Stimulated activated naive CD8-positive, alpha-beta T cell treated with anti-CD3 and anti-CD28 coated beads, Interleukin-15, amount 100 ng/mL, for 72 hours (primary cell): Measurements from ENCODE around the gene NRL.
A peak's percentile ranks its signal among the peaks of the same experiment; 100 is the strongest.

Experiments used
- ATAC-seq: fragments of 150-1000 bp; cut with Tn5 transposase; 2 replicates; pipeline ENCODE4 v1.10.0; 2021; ENCODE audit warnings: mild to moderate bottlenecking, moderate library complexity
- DNase-seq, 2 donors: peaks; one replicate each; pipeline ENCODE4 v3.0.0; 2021 to 2022
- H3K27ac Mint-ChIP-seq, 2 donors: one replicate each; pipeline ENCODE4 v1.8.0; 2022; ENCODE audit warnings: mild to moderate bottlenecking in 2 of 2, mixed read lengths in 2 of 2, moderate library complexity in 2 of 2
- H3K27me3 Mint-ChIP-seq: one replicate; pipeline ENCODE4 v1.8.0; 2022; ENCODE audit warnings: mixed read lengths
- H3K4me1 Mint-ChIP-seq: one replicate; pipeline ENCODE4 v1.8.0; 2022; ENCODE audit warnings: mild to moderate bottlenecking, mixed read lengths
- H3K4me3 Mint-ChIP-seq, 2 donors: one replicate each; pipeline ENCODE4 v1.8.0; 2022; ENCODE audit warnings: mild to moderate bottlenecking in 2 of 2, mixed read lengths in 2 of 2, moderate library complexity in 1 of 2
- H3K9me3 Mint-ChIP-seq, 2 donors: one replicate each; pipeline ENCODE4 v1.8.0; 2022; ENCODE audit warnings: mixed read lengths in 2 of 2

NRL gene

DNA sequence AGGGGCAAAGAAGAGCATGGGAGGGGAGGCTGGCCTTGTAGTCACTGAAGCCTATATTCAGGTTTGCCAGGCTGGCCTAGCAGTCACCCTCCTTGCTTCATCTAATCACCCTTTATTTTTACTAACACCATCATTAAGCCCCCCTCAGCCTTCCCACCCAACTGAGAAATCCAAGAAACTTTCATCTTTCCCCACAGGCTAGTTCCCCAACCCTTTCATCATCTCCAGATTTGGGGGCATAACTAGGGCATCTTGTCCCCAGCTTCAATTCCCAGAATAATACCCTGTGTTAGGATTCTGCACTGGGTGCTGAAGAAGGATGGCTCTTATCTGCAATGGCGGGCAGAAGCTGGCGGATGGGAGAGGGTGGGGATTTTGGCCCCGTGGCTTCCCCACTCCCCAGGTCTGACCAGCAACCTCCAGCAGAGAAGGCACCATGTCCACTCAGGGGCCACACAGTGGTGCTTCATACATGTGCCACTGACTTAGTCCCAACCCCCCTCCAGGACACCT, 13.7 kb downstream of the NRL start:
- Mint-ChIP-seq H3K9me3 (no peaks in the 10 kb centered on the region), H3K4me3 (no peak overlapping the region), H3K27ac (peak overlapping the region in 1 of 2 donors; percentile 12), H3K27me3 (no peaks in the 10 kb centered on the region), H3K4me1 (peaks cover 24% of the 10 kb centered on the region)
- no peak for ATAC-seq
- no peak for DNase-seq

DNA sequence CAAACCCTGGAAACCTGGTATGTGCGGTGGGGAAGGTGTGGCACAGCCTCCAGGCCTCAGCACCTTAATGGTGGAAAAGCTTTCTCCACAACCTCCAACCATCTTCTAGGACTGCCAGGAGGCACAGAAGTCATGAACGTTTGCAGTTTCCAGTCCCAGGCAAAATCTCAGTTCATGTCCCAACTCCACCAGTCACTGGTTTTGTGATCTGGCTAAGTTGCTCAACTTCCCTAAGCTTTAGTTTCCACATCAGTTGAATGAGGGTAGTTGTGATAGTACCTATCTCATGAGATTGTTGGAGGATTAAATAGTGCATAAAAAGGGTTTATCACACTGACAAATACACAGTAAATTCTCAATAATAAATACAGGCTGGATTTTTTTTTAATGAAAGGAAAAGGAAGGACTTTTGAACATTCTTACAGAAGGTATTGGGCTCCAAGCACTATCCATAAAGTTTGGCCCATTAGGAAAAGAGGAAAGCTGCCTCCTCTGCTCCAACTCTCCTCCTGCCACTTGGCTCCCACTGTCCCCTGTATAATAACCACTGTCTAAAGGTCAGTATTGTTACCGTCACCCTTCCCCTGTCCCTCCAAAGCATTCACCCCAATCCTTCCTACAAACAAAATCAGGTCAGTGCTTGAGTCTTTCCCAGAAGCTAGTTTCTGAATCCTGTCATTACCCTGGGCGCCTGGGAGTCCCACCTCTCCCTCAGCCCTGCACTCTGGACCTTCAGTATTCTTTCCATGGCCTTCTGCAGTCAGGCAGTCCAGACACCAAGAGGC, 14.4 kb downstream of the NRL start:
- no peak overlapping the region for H3K4me3 Mint-ChIP-seq
- peaks cover 23% of the 10 kb centered on the region for H3K4me1 Mint-ChIP-seq
- no peak overlapping the region for H3K27ac Mint-ChIP-seq
- H3K27me3 Mint-ChIP-seq: no peaks in the 10 kb centered on the region
- ATAC-seq: no peak
- H3K9me3 Mint-ChIP-seq: no peaks in the 10 kb centered on the region
- DNase-seq: no peak

DNA sequence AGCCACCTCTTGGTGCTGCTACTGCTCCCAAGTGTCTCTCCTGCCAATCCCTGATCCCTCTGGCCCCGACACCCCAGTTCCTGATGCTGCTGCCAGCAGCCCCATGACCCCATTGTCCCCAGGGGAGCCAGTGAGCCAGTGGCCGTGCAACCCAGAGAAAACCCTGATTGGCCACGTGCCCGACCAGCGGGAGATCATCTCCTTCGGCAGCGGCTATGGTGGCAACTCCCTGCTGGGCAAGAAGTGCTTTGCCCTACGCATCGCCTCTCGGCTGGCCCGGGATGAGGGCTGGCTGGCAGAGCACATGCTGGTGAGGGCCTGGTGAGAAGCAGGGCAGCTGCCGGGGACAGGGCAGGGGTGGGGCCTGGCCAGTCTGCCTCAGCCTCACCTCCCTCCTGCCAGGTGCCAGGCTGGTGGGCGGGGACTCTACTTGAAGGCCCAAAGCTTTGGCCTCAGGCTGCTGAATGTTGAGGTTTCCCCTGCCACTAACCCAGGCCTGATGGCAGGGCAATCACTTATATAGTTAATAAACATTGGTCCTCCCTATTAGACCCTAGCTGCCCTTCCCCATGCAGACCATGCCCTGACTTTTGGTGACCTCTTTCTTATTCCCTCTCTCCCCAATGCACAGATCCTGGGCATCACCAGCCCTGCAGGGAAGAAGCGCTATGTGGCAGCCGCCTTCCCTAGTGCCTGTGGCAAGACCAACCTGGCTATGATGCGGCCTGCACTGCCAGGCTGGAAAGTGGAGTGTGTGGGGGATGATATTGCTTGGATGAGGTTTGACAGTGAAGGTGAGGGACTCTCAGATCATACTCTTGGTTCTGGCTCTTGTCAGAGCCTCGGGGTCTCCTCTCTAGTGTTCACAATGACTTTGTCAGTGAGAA, 15.6 kb downstream of the NRL start:
- H3K4me3 Mint-ChIP-seq: no peak overlapping the region
- ATAC-seq (no peak), DNase-seq (no peak)
- H3K27ac Mint-ChIP-seq: no peak overlapping the region
- no peaks in the 10 kb centered on the region for H3K27me3 Mint-ChIP-seq
- peaks cover 22% of the 10 kb centered on the region for H3K4me1 Mint-ChIP-seq
- H3K9me3 Mint-ChIP-seq: no peaks in the 10 kb centered on the region

DNA sequence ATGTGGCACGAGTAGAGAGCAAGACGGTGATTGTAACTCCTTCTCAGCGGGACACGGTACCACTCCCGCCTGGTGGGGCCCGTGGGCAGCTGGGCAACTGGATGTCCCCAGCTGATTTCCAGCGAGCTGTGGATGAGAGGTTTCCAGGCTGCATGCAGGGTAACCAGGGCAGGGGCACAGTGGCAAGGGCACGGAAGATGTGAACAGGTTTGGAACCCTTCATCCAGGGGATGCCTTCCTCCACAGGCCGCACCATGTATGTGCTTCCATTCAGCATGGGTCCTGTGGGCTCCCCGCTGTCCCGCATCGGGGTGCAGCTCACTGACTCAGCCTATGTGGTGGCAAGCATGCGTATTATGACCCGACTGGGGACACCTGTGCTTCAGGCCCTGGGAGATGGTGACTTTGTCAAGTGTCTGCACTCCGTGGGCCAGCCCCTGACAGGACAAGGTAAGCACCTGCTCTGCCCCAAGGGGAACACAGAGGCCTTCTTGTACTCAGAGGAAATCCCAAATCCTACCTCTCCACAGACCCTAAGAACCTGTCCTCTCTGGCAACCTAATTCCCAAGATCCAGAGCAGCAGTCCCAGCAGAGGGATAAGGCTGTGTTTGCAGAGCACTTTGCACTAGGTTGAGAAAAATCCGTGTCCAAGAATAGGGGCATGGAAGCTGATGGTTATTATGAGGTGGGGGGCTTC, 16.4 kb downstream of the NRL start:
- H3K27ac Mint-ChIP-seq: peak overlapping the region in 1 of 2 donors; percentile 38
- no peak overlapping the region for H3K4me3 Mint-ChIP-seq
- H3K9me3 Mint-ChIP-seq: no peaks in the 10 kb centered on the region
- DNase-seq (no peak), ATAC-seq (no peak)
- peaks cover 27% of the 10 kb centered on the region for H3K4me1 Mint-ChIP-seq
- H3K27me3 Mint-ChIP-seq: no peaks in the 10 kb centered on the region

DNA sequence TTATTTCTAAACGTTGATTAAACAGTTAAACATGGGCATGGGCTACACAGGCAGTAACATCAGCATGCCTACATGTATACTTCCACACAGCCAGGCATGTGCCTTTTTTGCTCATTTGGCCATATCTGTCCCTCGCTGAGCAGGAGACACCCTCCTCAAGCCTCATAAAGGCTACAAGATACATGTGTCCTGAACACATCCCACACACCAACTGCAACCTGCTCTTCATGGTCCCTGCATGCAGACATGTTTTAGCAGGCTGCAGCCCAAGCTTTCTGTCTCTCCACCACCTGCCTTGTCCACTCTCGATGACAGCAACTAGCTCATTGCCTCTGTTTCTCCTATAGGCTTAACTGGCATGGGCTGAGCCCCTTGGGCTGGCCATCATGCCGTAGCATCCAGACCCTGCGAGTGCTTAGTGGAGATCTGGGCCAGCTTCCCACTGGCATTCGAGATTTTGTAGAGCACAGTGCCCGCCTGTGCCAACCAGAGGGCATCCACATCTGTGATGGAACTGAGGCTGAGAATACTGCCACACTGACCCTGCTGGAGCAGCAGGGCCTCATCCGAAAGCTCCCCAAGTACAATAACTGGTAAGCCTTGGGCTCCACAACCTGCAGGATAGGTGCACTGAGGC, 18.1 kb downstream of the NRL start:
- Mint-ChIP-seq H3K27me3 (no peaks in the 10 kb centered on the region), H3K9me3 (no peaks in the 10 kb centered on the region), H3K27ac (peak overlapping the region; percentile 65 to 99), H3K4me1 (peaks cover 40% of the 10 kb centered on the region), H3K4me3 (peak overlapping the region; percentile 39 to 57)
- DNase-seq (no peak), ATAC-seq (no peak)

DNA sequence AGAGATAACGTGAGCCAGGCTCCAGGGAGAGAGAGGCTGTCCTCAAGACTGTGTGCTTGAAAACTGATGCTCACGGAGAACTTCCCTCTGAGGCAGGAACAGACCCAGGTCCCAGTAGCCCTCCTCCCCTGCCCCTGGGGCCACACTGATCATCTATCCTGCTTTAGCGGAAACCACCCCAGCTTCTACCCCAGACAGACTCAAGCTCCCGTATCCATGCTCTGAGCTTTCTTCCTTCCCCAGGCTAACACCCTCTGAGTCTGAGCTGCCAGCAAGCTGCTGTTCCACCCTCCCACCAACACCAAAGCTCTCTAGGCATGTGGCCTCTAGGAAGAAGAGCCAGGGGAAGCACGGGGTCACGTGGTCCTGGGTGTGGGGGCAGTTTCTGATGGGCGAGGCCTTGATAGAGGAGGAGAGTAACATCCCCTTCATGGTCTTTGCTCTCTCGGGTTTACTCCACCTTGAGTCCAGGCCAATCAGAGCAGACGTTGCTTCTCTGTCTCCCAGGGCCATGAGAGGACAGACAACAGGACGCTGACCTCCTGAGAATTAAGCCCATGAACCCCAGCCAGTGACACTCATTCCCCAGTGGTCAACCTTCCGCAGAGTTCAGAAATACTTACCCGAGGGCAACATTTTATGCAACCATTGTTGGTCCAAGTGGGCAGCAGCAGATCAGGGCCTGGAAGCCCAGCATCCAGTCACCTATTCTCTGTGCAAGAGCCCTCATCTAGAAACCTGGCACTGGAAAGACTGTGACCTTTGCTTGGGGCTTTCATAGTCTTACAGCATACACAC, 19.3 kb downstream of the NRL start:
- ATAC-seq: peak; percentile 66
- H3K27me3 Mint-ChIP-seq: no peaks in the 10 kb centered on the region
- H3K27ac Mint-ChIP-seq: peak overlapping the region; percentile 99 to 100
- H3K9me3 Mint-ChIP-seq: no peaks in the 10 kb centered on the region
- peaks cover 45% of the 10 kb centered on the region for H3K4me1 Mint-ChIP-seq
- DNase-seq: peak; percentile 64 to 79
- peak overlapping the region; percentile 94 to 99 for H3K4me3 Mint-ChIP-seq

DNA sequence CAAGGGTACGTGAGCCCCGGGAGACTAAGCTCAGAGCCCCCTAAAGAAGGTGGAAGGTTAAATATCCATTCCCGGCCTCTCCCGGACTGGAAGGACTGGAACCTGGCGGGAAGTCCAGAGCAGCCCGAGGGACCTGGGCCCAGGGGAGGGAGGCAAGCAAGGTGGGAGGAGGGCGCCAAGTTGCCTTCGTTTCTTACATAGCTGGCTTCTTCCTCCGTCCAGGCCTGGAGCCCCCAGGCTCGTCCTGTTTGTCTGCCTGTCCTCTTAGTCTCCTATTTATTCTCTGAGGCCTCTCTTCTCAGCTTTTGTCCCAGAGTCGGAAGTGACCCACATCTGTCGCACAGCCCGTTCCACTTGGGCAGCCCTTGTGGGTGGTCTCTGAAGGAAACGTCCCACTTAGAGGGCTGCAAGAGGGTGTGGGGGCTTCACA, 19.9 kb downstream of the NRL start:
- peak overlapping the region; percentile 99 to 100 for H3K27ac Mint-ChIP-seq
- DNase-seq (peak in 1 of 2 donors; percentile 29), ATAC-seq (no peak)
- peaks cover 46% of the 10 kb centered on the region for H3K4me1 Mint-ChIP-seq
- peak overlapping the region; percentile 94 to 99 for H3K4me3 Mint-ChIP-seq
- no peaks in the 10 kb centered on the region for H3K27me3 Mint-ChIP-seq
- no peaks in the 10 kb centered on the region for H3K9me3 Mint-ChIP-seq

DNA sequence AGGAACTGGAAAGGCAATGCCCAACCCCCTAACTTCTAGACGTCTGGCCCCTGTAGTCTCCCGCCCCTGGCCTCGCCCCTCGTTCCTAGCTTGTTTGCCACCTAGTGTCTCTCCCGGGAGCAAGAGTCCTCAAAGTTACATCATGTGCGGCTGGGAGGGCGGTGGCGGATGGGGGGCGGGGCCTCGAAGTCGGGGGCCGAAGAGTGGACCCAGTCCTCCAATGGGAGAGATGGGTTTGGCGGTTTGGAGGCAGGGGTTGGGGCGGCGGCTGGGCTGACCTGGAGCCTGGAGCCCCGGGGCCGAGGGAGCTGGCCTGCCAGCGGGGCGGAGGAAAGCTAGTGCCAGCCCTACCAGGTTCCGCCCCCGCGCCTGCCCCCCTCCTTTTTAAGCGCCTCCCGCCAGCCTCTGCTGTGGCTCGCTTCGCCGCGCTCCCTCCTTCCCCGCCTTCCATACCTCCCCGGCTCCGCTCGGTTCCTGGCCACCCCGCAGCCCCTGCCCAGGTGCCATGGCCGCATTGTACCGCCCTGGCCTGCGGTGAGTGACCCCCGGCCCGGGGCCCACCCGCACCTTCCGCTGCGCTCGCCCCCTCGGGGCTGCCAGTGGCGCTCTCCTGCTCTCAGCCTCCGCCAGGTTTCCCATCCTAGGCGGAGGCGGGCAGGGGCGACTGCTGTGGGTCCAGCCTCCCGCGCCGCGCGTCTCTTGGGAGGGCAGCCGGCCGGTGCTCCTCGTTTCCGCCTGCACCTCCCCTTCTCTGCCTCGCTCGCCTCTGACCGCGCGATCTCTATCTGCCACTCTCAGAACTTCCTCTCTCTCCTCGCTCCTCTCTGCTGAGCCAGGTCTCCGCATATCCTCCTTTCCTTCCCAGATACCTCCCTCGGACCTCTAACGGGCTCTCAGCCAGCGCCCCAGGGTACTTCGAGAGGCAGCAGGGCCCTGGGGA, 20.6 kb downstream of the NRL start, which contains the start of gene PCK2:
Gene PCK2 (plus strand): TSS at position 411 of the 940 bp plus-strand sequence. CDS start 95 bp downstream, at position 506.
- peak; percentile 88 to 95 for DNase-seq
- Mint-ChIP-seq H3K4me1 (peaks cover 46% of the 10 kb centered on the region), H3K27me3 (no peaks in the 10 kb centered on the region), H3K27ac (peak within 1 kb of the TSS; percentile 99 to 100), H3K9me3 (no peaks in the 10 kb centered on the region), H3K4me3 (peak within 1 kb of the TSS; percentile 94 to 99)
- ATAC-seq: peak; percentile 90

DNA sequence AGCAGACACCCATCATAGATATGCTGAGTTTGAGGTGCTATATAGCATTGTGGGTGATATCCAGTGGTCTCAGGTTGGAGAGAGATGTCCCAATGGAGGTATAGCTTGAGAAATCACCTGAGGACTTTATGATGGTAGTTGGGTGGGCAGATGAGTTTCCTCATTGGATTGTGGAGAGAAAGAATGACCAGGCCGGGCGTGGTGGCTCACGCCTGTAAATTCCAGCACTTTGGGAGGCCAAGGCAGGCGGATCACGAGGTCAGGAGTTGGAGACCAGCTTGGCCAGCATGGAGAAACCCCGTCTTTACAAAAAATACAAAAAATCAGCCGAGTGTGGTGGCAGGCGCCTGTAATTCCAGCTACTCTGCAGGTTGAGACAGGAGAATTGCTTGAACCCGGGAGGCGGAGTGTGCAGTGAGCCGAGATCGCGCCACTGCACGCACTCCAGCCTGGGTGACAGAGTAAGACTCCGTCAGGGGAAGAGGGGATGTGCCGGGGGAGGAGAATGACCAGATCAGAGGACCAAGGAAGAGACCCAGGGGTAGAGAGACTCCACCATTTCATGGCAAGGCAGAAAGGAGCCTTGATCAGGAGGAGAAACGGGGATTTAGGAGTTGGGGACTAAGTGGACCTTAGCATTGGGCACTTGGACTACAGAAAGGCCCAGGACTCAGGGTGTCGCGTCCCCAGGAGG, 21.4 kb downstream of the NRL start:
- ATAC-seq: no peak
- H3K27me3 Mint-ChIP-seq: no peaks in the 10 kb centered on the region
- peaks cover 46% of the 10 kb centered on the region for H3K4me1 Mint-ChIP-seq

DNA sequence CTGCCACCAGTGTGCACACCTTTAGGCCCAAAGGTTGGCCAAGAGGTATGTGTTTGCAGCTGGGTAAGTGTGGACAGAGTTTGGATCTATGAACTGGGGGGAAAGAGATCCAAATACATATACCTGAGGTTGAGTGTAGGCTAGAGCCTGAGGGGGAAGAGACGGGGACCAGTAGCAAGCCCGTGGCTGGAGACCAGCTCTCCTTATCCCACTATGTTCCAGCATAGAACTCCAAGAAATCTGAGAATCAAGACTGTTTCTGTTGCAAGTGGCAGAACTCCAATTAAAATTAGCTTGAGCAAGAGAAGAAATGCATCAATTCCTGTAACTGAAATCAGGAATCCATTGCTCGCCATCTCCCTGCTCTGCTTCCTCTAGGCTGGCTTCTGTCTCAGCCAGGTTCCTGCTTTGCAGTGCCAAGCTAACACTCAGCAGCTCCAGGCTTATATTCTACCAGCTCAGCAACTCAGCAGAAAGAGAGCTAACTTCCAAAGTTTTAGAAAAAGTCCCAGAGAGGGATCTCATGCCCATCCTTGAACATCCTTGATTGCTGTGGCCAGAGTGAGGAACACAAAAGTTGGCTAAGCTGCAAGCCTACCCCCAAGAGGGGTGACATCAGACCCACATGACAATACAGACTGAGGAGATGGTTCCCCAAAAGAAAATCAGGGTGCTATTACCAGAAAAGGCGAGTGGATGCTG, 22.1 kb downstream of the NRL start:
- Mint-ChIP-seq H3K27me3 (no peaks in the 10 kb centered on the region), H3K9me3 (no peaks in the 10 kb centered on the region), H3K27ac (peak overlapping the region; percentile 99 to 100), H3K4me1 (peaks cover 41% of the 10 kb centered on the region), H3K4me3 (peak overlapping the region; percentile 94 to 99)
- DNase-seq: no peak
- ATAC-seq: no peak

More for the DNA sequence above, 21.4 kb downstream of the NRL start:
- H3K27ac Mint-ChIP-seq: peak overlapping the region; percentile 99 to 100
- H3K9me3 Mint-ChIP-seq: no peaks in the 10 kb centered on the region
- DNase-seq: no peak
- H3K4me3 Mint-ChIP-seq: peak overlapping the region; percentile 94 to 99

DNA sequence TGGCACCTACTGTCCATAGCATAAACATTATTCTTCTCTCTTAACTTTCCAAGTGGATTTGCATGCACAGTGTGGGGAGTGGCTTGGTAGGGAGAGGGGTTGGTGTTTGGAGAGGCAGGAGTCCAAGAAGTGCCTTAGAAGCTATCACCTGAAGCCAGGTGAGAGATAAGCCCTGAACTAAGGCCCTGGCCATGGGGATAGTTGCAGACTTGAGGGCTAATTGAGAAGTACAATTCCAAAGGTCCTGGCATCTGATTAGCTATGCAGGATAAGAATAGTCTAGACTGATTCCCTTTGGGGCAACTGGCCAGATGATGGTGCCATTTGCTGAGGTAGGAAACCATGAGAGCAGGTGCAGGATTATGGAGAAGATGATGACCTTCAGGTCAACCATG, 22.6 kb downstream of the NRL start:
- H3K4me3 Mint-ChIP-seq: peak overlapping the region in 1 of 2 donors; percentile 36
- H3K27me3 Mint-ChIP-seq: no peaks in the 10 kb centered on the region
- H3K9me3 Mint-ChIP-seq: no peaks in the 10 kb centered on the region
- no peak for DNase-seq
- no peak overlapping the region for H3K27ac Mint-ChIP-seq
- H3K4me1 Mint-ChIP-seq: peaks cover 41% of the 10 kb centered on the region
- no peak for ATAC-seq

DNA sequence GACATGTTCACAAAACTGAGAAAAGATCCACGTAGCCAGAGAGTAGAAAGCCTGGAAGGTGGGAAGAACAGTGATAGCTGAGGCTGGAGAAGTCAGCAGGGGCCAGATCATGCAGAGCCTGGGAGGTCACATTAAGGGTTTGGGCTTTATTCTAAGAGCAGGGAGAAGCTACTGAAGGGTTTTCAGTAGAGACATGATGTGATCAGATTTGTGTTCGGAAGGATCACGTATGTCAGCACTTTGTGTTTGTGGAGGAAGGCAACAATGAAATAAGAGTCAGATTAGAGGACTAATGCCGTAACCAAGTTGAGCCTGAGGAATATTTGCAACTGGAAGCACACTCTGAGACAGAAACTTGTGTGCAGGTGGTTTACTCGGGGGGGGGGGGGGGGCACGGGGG, 24.9 kb downstream of the NRL start:
- H3K4me1 Mint-ChIP-seq: peaks cover 24% of the 10 kb centered on the region
- H3K27ac Mint-ChIP-seq: no peak overlapping the region
- H3K27me3 Mint-ChIP-seq: no peaks in the 10 kb centered on the region
- ATAC-seq (no peak), DNase-seq (no peak)
- no peak overlapping the region for H3K4me3 Mint-ChIP-seq
- no peaks in the 10 kb centered on the region for H3K9me3 Mint-ChIP-seq
